Keratinocyte (primary cell): ENCODE results near the gene DNAH3. TPM values are rescaled to one million over a fixed set of nuclear protein-coding genes. Genes with fewer than 3 reads are reported as not detected.

ENCODE experiments used
- DNase-seq: peaks from one replicate; pipeline ENCODE4 v3.0.0-alpha.2; 2011; ENCODE audit warnings: low read depth, missing footprints, low spot score
- FAIRE-seq: peaks from 2 replicates; lab custom pipeline; 2011; peaks lifted over from hg19 to GRCh38; lab: Jason Lieb, UNC
- H2AFZ ChIP-seq: 2 replicates; pipeline ENCODE4 v1.6.0; 2012; ENCODE audit warnings: low read length, control low read depth, inconsistent platforms; ENCODE audit not compliant: control insufficient read depth
- H3K27ac ChIP-seq: 2 replicates; pipeline ENCODE4 v1.5.1; 2011; ENCODE audit warnings: low read length; ENCODE audit not compliant: control insufficient read depth, insufficient read depth
- H3K27me3 ChIP-seq: 3 replicates; pipeline ENCODE4 v1.6.0; 2011; ENCODE audit warnings: low read length; ENCODE audit not compliant: control insufficient read depth, insufficient read depth; ENCODE audit errors: extremely low read depth
- H3K36me3 ChIP-seq, 2 experiments: 2 replicates in 1 of 2; 3 replicates in 1 of 2; pipeline ENCODE4 v1.5.1; 2011; ENCODE audit warnings: low read length in 2 of 2, mild to moderate bottlenecking in 1 of 2; ENCODE audit not compliant: control insufficient read depth in 2 of 2, insufficient read depth in 2 of 2; ENCODE audit errors: extremely low read depth in 1 of 2
- H3K4me1 ChIP-seq: 3 replicates; pipeline ENCODE4 v1.5.1; 2011; ENCODE audit warnings: low read length; ENCODE audit not compliant: control insufficient read depth, insufficient read depth; ENCODE audit errors: extremely low read depth
- H3K4me2 ChIP-seq: 3 replicates; pipeline ENCODE4 v1.6.0; 2011; ENCODE audit warnings: low read depth, low read length; ENCODE audit not compliant: control insufficient read depth, insufficient read depth; ENCODE audit errors: extremely low read depth
- H3K4me3 ChIP-seq, 3 experiments: fragments of 200-600 bp in 1 of 3; sonication (generic) in 1 of 3; 2 replicates in 2 of 3; 3 replicates in 1 of 3; pipeline ENCODE4 v1.5.1; 2011 to 2016; ENCODE audit warnings: low read length in 3 of 3, mild to moderate bottlenecking in 3 of 3, control low read depth in 2 of 3, inconsistent platforms in 1 of 3, low read depth in 1 of 3, mixed read lengths in 1 of 3, mixed run types in 1 of 3, moderate library complexity in 1 of 3; ENCODE audit not compliant: control insufficient read depth in 2 of 3, insufficient read depth in 2 of 3; ENCODE audit errors: extremely low read depth in 1 of 3
- H3K79me2 ChIP-seq: 2 replicates; pipeline ENCODE4 v1.6.0; 2012; ENCODE audit warnings: low read length; ENCODE audit not compliant: control insufficient read depth, insufficient read depth
- H3K9ac ChIP-seq: 3 replicates; pipeline ENCODE4 v1.6.0; 2011; ENCODE audit warnings: low read length; ENCODE audit not compliant: control insufficient read depth, insufficient read depth; ENCODE audit errors: extremely low read depth
- H3K9me1 ChIP-seq: 3 replicates; pipeline ENCODE4 v1.6.0; 2011; ENCODE audit warnings: low read length; ENCODE audit not compliant: control insufficient read depth, insufficient read depth; ENCODE audit errors: extremely low read depth
- H3K9me3 ChIP-seq: 2 replicates; pipeline ENCODE4 v1.5.1; 2012; ENCODE audit warnings: low read depth, low read length; ENCODE audit not compliant: control insufficient read depth
- H4K20me1 ChIP-seq: 3 replicates; pipeline ENCODE4 v1.6.0; 2011; ENCODE audit warnings: low read length; ENCODE audit not compliant: control insufficient read depth, insufficient read depth; ENCODE audit errors: extremely low read depth
- CTCF ChIP-seq, 3 experiments: IDR thresholded peaks in 1 of 3; conservative IDR thresholded peaks in 1 of 3; optimal IDR thresholded peaks in 1 of 3; 2 replicates in 2 of 3; 3 replicates in 1 of 3; pipeline versions ENCODE3 to v1.5.1; 2011; ENCODE audit warnings: low read length in 3 of 3, mild to moderate bottlenecking in 3 of 3, moderate library complexity in 2 of 3, control low read depth in 1 of 3, inconsistent platforms in 1 of 3; ENCODE audit not compliant: insufficient read depth in 2 of 3; ENCODE audit errors: extremely low read depth in 1 of 3
- EZH2 ChIP-seq: IDR thresholded peaks from one replicate; pipeline ENCODE4 v1.6.1; 2012; ENCODE audit warnings: inconsistent platforms, mild to moderate bottlenecking, low read length, moderate library complexity
- dilution Hi-C: fragments of 300-500 bp; cut with MboI; formaldehyde crosslinking; loops from one replicate; pipeline ENCODE4 v1.7.0; 2020; ENCODE audit warnings: low sequenced_read_pairs; ENCODE audit not compliant: extremely low pct_ligation_motif_present
- polyA plus RNA-seq, 5 experiments: library from polyadenylated mRNA; depleted of rRNA in 3 of 5; stranded (reverse) in 3 of 5; stranded (forward) in 1 of 5; unstranded in 1 of 5; fragments of >200 nt; gene quantifications; 1 replicate in 1 of 5; 2 replicates in 3 of 5; 3 replicates in 1 of 5; pipeline versions ENCODE4 v1.2.1 to v1.2.3, GENCODE V29; 2011 to 2012; ENCODE audit warnings: missing spikeins in 2 of 5, low read depth in 1 of 5, low replicate concordance in 1 of 5

DNAH3 gene
- polyA plus RNA-seq, 1 donor (not counting 4 experiments of a cell fraction or from before 2014, with no cell fraction given) = 1.2 TPM

GRCh38 chr16:21026846-21027245 is 123.8 kb downstream of the DNAH3 start:
- dilution Hi-C loops = no loop called here
- DNase-seq = no peak
- Histone ChIP-seq H3K79me2 (no peaks in the 10 kb centered on the region), H2AFZ (no peak overlapping the region), H4K20me1 (no peaks in the 10 kb centered on the region), H3K4me2 (no peak overlapping the region), H3K27ac (no peak overlapping the region), H3K9me1 (no peaks in the 10 kb centered on the region), H3K4me1 (no peaks in the 10 kb centered on the region), H3K4me3 (no peak overlapping the region), H3K9ac (no peak overlapping the region), H3K9me3 (no peaks in the 10 kb centered on the region), H3K36me3 (no peaks in the 10 kb centered on the region), H3K27me3 (no peaks in the 10 kb centered on the region)
- TF ChIP-seq EZH2 (no peak), CTCF (optimal IDR thresholded peaks at IDR 0.05 in 1 of 3, IDR thresholded peaks at IDR 0.05 in 1 of 3, conservative IDR thresholded peaks at IDR 0.05 in 1 of 3; ENCODE audit: extremely low read depth in 1 of 3, insufficient read depth in 2 of 3, low read length in 3 of 3) (no peak)
- no peak for FAIRE-seq

DNA sequence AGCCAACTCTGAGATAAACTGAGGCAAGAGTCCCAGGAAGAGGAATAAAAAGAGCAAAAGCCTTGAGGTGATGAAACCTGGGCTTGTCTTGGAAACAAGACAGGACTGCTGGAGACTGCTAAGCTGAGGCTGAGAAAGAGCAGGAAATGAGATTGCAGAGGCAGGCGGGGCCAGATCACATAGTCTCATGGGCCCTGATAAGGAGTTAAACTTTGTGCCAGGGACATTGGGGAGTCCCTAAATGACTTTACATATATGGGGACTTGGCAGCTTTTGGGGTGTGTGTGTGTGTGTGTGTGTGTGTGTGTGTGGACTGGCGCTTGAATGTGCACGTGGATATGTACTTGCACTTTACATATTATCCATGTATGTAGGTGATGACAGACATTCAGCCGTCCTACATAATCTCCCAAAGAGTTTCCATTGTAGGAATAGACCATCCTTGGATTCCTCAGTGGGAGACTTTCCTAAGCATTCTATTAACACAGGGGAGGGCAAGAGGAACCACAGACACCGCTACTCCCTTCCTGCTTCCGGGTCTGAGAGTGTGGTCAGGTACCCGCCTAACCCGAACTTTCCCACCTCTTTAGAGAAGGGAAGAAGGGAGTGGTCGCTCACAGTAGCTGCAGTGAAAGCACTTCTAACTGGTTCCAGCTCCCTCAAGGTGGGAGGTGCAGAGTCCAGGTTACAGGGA is 127.0 kb downstream of the DNAH3 start:
- TF ChIP-seq CTCF (optimal IDR thresholded peaks at IDR 0.05 in 1 of 3, IDR thresholded peaks at IDR 0.05 in 1 of 3, conservative IDR thresholded peaks at IDR 0.05 in 1 of 3; ENCODE audit: extremely low read depth in 1 of 3, insufficient read depth in 2 of 3, low read length in 3 of 3) (no peak), EZH2 (no peak)
- no peaks in the 10 kb centered on the region for H3K36me3 ChIP-seq
- H4K20me1 ChIP-seq = no peaks in the 10 kb centered on the region
- no peak overlapping the region for H3K27ac ChIP-seq
- DNase-seq (no peak), FAIRE-seq (no peak)
- no peaks in the 10 kb centered on the region for H3K9me1 ChIP-seq
- no peak overlapping the region for H3K4me2 ChIP-seq
- no peak overlapping the region for H3K9ac ChIP-seq
- H3K4me1 ChIP-seq = no peaks in the 10 kb centered on the region
- dilution Hi-C loops = no loop called here
- H3K9me3 ChIP-seq = no peaks in the 10 kb centered on the region
- peak overlapping the region; percentile 51 for H2AFZ ChIP-seq
- H3K27me3 ChIP-seq = no peaks in the 10 kb centered on the region
- H3K79me2 ChIP-seq = no peaks in the 10 kb centered on the region
- no peak overlapping the region for H3K4me3 ChIP-seq
